Stimulated activated CD4-positive, alpha-beta T cell treated with anti-CD3 and anti-CD28 coated beads, Interleukin-15, amount 100 ng/mL, for 1 hour (primary cell): ENCODE measurements around the gene NRM.
A peak's percentile ranks its signal among the peaks of the same experiment; 100 is the strongest.
"Not testable (repeated sequence)": the region's sequence is repeated elsewhere in the genome, so short reads cannot be mapped to it uniquely, and the experiment has no call there.

Source experiments
- DNase-seq, 2 donors: peaks; one replicate each; pipeline ENCODE4 v3.0.0-alpha.2; 2020; ENCODE audit warnings: low read depth in 1 of 2, low spot score in 1 of 2

The NRM gene

DNA sequence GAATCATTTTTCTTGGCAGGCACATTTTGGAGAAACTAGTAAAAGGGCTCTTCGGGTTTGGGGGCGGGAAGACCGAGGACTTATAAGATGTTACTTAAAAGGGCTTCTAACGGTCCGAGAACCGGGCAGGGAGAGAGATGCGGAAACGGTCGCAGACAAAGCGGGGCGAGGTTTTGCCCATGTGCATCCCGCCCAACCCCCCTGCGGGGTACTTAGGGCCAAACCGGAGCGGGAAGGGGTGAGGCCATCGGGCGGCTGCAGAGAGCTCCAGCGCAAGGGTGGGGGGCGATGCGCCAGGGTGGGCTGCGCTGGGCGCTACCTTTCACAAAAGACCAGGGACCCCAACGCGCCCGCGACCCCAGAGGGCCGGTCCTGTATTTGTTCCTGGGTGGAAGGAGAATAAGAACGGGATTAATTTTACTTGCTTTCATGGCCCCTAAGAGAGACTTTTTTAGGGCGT lies 30.0 kb upstream of the NRM start:
- peak; percentile 40 to 57 for DNase-seq

GRCh38 chr6:30719791-30720737 lies 29.3 kb upstream of the NRM start, which contains the start of gene TUBB:
TSS of gene TUBB (plus strand) at chr6:30720352. CDS start at chr6:30720507, 155 bp downstream.
- DNase-seq, result peak; percentile 91

DNA sequence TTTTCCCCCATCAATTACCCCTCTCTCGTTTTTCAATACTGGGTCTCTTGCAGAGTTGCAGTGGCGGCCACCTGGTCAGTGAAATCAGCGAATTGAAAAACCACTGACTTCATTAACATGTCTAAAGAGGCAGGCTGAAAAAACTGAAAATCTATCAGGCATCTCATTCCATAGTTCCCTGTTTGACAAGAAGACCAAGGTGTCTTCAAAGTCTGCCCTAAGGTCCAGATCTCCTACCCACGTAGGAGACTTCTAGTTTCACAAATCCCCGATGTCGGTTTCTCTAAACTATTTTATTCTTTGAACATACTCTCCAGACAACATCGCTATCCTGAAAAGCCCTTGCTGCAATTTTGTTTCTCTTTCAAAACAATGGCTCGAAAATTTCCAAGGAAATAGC lies 28.6 kb upstream of the NRM start:
- DNase-seq, result no peak

DNA sequence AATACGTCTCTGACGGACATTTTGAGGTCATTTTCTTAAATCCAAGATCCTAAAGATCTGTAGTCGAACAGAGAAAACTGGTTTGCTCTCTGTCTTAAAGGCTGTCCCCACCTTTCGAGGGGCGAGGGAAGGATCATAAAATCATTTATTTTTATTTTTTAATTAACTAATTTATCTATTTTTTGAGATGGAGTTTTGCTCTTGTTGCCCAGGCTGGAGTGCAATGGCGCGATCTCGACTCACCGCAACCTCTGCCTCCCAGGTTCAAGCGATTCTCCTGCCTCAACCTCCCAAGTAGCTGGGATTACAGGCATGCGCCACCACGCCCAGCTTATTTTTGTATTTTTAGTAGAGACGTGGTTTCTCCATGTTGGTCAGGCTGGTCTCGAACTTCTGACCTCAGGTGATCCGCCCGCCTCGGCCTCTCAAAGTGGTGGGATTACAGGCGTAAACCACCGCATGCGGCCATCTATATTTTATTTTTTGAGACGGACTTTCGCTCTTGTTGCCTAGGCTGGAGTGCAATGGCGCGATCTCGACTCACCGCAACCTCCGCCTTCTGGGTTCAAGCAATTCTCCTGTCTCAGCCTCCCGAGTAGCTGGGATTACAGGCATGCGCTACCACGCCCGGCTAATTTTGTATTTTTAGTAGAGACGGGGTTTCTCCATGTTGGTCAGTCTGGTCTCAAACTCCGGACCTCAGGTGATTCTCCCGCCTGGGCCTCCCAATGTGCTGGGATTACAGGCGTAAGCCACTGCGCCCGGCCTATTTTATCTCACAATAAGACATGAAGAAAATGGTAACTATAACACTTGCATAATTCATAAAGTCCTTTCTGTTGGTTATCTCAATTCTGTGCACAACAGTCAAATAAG lies 27.3 kb upstream of the NRM start:
- DNase-seq, result not testable (repeated sequence)

DNA sequence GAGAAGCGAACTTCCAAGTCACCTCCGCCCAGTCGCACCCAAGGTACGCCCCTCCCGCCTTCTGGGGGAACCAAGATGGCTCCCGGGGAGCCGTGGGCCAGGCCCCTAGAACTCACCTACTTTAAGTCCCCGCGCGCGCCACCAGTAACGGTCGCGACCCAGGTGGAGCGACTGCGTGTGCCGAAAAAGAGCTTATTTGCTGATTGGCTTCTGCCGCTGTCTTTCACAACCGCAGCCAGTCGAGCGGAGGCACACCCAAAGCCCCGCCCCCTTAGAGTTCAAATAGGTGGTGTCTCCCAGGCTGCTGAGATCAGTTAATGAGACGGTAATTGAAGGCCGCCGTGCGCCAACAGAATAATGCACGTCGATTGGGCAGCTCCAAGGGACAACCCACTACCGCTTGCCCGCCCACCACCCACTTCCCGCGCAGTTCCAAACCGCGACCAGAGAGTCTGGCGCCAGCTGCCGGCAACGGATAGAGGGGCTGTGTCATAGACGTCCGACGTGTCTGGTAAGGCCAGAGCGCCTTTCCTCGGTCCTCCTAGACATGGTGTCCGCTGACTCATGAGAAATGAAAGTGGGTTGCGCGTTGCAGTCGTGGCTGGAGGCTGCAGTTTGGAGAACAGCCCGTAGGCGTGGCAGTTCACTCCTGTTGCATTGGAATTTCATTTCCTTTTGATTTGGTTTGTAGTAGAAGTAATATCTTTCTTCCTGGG lies 26.5 kb upstream of the NRM start, which contains the start of gene MDC1:
Gene MDC1 (minus strand): TSS at position 153 of the 716 bp plus-strand sequence. CDS start 2,106 bp downstream, outside the sequence.
- DNase-seq, result peak; percentile 95 to 97

DNA sequence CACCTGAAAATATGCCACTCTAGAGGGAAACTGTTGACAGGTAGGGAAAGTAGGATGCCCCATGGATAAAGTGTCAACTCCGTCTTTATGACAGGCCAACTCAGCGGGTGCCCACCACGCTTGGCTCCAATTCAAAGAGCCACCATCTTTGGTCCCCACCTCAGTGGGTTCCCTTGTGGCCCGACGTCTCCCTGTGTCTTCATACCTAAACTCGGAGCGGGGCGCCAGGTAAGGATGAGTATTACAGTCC lies 26.0 kb upstream of the NRM start:
- no peak for DNase-seq

- no peak for DNase-seq
Observed at GRCh38 chr6:30714263-30714662, 23.5 kb upstream of the NRM start.

DNA sequence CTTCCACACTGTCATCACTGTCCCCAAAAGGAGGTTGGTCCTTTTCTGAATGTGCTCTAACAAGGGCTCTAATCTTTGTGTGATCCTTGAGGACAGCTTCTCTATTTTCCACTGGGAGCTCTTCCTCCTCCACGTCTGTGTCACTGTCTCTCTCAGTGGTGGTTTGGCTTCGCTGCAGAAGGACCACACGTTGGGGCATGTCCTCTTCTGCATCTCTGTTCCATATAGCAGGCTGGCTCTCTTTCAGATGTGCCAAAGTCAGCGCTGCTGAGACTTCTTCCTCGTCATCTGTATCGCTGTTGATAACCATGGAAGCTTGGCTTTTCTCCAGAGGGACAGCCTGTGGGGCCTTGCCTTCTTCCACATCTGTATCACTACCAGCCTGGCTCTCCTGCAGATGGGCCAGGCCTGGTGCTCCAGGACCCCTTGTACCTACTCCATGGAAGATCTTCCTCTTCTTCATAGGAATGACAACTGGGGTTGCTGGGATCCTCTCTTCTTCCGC lies 21.7 kb upstream of the NRM start:
- no peak for DNase-seq

DNA sequence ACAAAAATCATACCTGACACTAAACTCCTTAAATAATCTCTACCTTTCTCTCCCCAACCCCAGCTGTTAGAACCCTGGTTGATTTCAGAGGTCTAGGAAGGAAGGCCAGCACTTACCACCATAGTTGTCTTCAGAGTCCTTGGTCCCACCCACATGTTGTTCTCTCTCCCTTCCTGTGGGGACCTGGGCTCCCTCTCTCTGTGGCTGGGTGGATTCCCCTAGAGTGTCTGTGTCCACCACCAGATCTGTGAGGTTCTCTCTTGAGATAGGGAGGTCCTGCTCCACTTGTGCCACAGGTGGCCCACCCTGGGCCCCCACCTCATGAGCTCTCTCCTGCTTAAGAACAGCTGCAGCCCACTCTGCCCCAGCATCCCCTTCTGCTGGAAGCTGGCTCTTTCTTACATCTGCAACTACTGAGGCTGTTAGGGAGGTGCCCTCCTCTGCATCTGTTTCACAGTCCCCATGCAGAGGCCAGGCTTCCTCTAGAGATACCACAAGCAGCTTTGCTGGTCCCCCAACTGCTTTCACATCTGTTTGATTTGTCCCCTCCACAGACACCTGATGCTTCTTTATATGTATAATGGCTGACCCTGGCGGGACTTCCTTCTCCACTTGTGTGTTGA lies 21.1 kb upstream of the NRM start:
- DNase-seq, result no peak

DNA sequence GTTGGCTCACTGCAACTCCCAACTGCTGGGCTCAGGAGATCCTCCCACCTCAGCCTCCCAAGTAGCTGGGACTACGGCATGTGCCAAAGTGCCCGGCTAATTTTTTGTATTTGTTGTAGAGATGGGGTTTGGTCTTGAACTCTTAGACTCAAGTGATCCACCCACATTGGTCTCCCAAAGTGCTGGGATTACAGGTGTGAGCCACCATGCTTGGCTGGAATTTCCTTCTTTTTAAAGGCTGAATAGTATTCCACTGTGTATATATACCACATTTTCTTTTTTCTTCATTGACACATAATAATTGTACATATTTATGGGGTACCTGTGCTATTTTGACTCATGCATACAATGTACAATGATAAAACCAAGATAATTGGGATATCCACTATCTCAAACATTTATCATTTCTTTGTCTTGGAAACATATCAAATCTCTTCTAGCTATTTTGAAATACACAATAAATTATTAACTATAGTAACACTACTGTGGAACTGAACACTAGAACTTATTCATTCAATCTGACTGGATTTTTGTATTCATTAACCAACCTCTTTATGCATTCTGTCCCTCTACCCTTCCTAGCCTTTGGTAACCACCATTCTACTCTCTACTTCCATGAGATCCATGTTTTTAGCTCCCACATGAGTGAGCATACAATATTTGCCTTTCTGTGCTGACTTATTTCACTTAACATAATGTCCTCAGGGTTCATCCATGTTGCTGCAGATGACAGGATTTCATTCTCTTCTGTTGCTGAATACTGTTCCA lies 18.5 kb upstream of the NRM start:
- DNase-seq, result no peak

DNA sequence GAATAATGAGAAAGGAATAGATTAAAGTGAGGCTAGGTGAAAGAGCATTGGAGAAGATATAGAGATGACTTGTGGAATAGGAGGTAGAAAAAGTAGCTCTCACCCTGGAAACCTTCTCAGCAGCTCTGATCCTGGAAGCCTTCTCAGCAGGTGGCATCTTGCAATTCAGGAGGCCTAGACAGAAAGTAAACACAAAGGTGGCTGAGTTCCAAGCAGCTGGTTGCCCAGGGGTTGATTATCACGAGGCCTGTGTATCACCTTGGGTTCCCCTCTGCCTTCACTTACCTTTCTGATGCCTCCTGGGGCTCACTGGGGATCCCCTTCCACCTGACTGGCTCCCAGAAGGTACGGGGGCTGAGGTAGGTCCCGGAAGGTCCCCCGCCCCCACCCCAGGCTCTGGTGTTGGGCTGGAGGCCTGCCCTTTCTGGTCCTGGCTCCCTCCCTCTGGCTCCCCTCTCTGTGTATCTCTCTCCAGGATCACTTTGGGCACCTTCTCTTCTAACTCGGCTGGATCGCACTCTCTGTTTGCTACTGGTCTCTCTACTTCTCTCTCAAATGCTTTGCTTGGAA lies 16.6 kb upstream of the NRM start:
- DNase-seq, result no peak

GRCh38 chr6:30705620-30706019 lies 14.8 kb upstream of the NRM start:
- DNase-seq, result no peak

GRCh38 chr6:30703821-30704220 lies 13.0 kb upstream of the NRM start:
- no peak for DNase-seq

GRCh38 chr6:30703011-30703410 lies 12.2 kb upstream of the NRM start:
- DNase-seq, result no peak

DNA sequence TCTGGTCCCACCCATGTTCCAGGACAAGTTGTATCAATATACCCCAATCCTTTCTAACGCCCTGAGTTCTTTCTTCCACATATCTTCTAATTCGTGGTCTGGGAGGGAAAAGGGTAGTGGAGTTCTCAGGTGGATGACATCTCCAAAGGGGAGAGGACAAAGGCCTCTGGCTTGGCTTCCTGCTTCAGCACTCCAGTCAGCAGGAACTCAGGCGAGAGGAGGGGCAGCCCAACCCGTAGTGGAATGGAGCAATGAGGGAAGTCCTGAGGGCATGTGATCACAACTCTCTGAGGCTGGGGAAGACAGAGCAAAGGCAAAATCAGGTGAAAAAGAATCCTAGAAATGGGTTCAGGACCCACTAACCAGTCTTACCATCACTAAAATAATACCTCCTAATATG lies 9.6 kb upstream of the NRM start:
- no peak for DNase-seq

DNA sequence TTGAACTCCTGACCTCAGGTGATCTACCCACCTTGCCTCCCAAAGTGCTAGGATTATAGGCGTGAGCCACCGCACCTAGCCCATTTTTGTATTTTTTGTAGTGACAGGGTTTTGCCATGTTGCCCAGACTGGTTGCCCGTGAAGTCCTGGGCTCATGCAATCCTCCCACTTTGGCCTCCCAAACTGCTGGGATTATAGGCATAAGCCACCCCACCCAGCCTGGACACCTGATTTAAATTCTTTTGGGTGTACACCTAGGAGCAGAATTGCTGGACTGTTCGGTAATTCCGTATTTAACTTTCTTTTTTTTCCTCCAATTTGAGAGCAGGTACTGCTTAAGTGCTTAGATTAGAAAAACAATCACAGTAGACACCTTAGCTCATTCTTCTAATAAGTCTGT lies 5.6 kb upstream of the NRM start:
- DNase-seq, result no peak

DNA sequence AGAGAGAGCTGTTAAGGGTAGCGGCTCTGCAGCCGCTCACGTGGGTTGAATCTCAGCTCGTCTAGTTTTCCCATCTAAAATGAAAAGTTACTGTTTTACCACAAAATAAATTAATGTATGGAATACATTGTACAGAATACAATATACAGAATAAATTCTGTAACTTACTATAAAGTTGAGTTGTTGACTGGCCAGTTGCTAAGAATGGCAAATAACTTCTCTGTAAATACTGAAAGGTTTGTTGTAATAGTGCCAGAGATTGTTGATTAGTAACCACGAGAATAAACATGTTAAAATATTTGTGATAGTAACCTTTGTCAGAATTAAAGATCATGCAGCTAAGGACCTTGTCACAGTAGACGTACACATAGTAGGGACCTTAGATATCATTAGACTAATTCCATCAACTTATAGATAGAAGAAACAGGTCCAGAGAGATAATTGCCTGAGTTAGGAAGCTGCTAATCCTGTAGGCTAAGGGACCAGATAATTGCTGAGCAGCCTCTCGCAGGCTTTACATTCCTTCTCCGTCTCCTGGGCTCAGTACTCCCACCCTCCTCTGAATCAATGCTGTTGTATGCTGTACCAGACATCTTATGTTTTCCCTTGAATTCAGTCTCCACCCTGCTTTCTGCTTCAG lies 544 bp upstream of the NRM start:
- DNase-seq, result no peak

DNA sequence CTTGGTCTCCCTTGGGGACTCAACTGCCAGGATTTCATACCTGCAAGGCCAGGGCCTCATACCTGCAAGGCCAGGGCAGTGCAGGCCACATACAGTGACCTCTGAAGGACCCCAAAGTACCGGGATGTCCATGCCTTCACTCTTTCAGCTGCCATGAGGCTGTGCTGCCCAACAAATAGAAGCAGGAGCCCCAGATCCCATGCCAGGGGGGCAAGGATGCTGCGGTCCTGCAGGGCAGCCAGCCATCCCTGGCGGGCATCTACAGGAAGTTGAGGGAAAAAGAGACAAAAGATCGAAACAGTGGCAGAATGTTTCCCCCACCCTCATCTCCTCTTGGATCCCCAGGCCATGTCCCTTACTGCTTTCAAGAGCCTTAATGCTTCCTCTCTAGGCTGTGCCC lies 799 bp downstream of the NRM start:
- no peak for DNase-seq
